ENCODE results near the gene LILRB4.

DNA sequence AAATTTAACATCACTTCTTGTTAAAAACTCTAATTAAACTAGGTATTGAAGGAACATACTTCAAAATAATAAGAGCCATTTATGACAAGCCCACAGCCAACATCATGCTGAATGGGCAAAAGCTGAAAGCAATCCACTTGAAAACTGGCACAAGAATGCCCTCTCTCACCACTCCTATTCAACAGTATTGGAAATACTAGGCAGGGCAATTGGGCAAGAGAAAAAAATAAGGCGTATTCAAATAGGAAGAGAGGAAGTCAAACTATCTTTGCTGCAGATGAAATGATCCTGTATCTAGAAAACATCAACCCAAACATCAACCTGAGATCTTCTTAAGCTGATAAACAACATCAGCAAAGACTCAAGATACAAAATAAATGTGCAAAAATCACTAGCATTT, 48.1 kb upstream of the LILRB4 start:
- no peak for TF ChIP-seq EZH2phosphoT487 (IDR thresholded peaks at IDR 0.05; ENCODE audit: insufficient read depth, low read depth)
- TF ChIP-seq EZH2 (IDR thresholded peaks at IDR 0.05; ENCODE audit: insufficient read depth, poor library complexity, severe bottlenecking): no peak
